Skeletal muscle cell (primary cell): ENCODE measurements around the gene SESN1.

Experiments used
- DNase-seq: peaks from one replicate; pipeline ENCODE4 v3.0.0-alpha.2; 2010; ENCODE audit warnings: low read depth
- H3K4me3 ChIP-seq: 2 replicates; pipeline ENCODE4 v1.5.1; 2011; ENCODE audit warnings: low read depth, mild to moderate bottlenecking, control low read depth, low read length, moderate library complexity

Gene SESN1

DNA sequence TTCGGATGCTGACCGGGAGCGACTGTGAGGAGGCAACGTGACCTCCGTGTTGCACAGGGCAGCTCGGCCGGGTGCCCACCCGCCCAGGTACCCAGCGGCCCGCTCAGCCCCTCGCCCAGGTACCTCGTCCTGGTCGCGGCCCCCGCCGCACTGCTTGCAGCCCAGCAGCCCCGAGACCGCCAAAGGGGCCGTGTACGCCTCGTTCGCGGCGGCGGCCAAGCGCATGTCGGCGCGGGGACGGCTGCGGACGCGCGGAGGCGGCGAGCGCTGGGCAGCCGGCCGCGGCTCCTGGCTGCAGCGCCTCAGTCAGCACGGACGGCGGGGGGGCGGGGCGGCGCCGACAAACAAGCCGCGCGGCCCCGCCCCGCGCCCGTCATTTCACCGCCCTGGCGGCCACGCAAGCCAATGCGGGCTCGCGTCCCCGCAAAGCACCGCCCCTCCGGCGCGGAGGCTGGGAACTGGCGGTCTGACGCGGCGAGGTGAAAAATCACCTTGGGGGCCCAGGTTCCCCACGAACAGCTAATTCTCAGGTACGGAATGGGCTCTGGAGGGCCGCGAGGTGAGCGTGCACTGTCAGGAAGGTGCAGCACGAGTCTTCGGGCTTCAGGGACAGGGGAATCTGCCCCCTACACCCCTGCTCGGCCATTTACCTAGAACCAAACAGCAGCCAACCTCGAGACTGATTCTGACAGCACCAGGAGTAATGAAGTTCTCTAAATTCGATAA, 85.2 kb downstream of the SESN1 start:
- DNase-seq = peak; percentile 54
- H3K4me3 ChIP-seq = peak overlapping the region; percentile 83

DNA sequence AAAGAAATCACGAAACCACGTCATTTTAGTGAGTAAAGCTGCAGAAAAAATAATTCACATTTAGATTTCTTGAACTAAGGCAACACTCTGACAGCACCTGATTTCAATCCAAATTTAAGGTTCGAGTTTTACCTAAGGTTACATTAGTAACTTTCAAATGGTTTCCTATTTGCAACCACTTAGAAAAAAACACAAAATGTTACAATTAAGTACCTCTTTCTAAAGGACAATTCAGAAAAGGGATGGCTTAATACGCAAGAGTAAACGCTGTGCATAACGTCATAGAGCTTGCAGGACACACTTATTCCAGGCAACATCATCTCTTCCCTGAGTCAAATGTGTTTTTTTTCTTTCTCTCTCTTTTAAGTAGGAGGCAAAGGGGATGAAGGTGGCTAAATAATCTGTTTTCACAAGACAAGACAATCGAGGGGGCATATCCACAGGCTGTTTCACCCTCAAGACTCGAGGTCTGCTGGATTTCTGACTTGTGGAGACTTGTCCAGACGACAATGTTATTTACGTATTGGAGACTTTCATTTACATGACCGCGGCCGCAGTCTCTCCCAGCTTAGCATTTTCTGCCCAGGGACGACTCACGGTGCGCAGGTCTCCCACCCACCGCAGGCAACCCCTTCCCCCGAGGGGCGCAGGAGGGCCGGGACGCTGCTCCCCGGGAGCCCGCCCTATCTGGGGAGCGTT, 86.0 kb downstream of the SESN1 start:
- peak overlapping the region; percentile 83 for H3K4me3 ChIP-seq
- DNase-seq = no peak

DNA sequence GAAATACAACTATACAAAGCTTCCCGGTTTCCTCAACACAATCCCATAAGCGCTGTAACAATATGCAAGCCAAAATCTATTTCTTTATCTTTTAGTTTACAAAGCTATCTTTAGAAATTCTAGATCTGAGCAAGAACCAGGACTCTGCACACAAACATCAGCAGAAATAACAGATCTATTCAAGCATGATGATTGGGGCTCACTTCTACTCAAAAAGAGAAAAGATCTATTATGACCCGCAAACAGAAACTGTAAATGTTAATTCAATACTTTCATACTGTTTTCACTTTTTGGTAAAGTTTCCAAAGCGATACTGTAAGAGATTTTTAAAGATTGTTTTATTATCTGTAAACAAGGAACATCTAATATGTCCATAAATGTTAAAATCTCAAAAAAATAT, 86.6 kb downstream of the SESN1 start:
- H3K4me3 ChIP-seq = peak overlapping the region; percentile 83
- no peak for DNase-seq

DNA sequence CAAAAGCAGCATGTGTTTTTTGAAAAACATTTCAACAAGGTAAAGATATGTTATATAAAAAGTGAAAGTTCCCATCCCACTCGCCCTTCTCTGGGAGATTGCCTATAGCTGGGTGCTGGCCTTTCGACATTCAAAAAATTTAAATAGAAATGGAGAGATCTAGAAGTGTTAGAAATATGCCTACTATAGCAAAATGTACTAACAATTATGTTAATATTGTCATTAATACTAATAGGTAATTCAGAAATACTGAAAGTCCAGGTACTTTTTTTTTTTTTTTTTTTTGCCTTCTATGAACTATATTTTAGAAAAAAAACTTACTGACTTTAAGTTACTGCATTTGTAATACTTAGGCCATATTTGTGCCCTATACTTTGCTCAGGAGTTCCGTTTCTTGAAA, 87.1 kb downstream of the SESN1 start:
- peak overlapping the region; percentile 83 for H3K4me3 ChIP-seq
- DNase-seq = no peak

DNA sequence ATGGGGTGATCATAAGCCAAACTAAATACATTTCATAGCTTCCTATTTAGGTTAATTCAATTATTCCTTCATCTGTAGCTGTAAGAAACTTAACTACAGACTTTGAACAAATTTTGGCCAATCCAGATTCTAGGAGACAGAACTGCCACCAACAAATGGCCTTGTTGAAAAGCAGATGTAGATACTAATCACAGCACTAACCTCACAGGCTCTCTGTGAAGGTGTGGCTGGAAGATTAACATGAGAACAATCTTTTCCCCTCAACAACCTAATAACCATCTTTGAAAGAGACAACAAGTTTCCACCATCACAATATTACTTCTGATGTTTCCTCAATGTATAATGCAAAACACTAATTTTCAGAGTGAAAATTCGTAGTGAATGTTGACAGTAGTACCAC, 87.8 kb downstream of the SESN1 start:
- no peak overlapping the region for H3K4me3 ChIP-seq
- no peak for DNase-seq

DNA sequence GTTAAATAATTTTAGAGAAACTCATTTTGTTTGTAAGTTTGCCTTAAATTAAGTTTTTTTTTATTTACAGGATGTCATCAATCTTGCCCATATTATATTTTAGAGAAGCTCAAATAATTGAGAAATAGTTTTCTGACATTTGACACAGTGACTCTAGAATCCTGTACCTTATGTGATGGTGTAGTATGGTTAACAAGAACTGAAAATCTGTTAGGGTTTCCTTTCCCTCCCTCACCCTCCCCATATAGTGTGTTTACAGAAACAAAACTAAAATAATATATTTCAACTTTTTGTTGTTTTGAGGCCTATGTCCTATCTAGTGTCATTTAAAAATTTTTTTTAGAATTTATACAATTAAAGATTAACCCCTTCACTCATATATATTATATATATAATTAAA, 91.8 kb downstream of the SESN1 start:
- no peak for DNase-seq
- H3K4me3 ChIP-seq = no peak overlapping the region

DNA sequence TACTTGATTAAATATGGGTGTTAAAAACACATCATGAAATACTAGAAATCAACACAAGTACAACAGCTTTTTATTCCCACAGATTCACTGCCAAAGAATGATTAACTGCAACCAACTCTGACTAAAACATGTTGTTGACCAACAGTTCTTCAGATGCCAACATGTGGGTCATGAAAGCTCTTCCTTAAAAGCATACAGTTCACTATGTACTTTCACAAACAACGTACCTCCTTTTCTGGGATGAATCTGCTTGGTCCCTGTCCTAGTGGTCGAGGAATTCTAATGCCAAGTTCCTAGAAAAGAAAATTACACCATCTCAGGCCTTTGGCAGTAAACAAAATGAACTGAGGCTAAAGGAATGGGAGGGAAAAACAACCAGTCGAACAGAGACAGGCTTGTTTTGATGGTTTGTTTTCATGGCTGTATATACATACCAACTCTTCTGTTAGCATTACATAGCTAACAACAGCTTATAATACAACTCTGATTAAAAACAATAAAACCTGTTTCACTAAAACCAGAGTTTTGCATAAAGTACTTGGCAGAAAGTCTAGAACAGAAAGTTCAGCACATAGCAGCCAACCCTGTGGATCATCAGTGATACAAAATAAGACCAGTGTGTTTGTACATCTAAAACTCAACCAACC, 92.5 kb downstream of the SESN1 start:
- peak; percentile 82 for DNase-seq
- H3K4me3 ChIP-seq = no peak overlapping the region

DNA sequence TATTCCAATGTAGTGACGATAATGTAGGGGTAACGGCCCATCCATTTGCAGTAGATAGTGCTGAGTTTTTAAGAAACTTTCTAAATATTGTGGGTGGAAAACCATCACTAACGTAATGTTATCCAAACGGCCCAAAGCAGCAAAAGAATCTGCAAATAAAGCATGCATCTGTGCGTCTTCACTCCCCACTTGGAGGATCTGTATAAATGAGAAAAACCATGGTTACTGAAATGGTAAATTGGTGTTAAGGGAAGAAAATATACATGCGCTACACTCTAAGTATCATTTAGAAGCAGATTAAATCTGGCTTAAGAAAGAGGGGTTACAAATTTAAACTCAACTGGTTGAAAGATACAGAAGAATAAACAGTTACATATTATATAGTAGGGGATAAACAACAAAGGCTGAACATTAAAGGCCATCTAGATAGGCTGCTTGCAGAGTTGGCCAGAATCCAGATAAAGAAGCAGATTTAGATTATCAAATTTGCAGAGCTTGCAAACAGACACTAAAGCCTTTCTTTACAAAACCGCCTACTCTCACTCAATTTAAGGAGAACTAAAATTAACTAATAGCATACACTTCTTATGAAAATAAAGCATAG, 93.3 kb downstream of the SESN1 start:
- no peak overlapping the region for H3K4me3 ChIP-seq
- no peak for DNase-seq

DNA sequence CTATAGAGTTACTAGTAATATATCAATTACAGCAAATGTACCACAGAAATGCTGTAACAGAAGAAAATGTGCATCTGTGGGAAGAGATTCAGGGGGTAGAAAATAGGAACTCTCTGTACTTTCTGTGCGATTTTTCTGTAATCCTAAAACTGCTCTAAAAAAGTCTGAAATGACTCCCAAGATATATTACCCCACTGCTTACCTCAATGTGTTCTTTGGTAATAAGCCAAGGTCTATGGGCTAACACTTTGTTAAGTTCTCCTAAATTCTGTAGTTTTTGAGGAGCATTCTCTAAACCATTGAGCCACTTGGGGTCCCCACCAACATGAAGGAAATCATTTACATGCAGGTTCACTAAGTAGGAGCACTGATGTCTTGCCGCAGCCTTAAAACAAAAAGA, 94.4 kb downstream of the SESN1 start:
- no peak for DNase-seq

DNA sequence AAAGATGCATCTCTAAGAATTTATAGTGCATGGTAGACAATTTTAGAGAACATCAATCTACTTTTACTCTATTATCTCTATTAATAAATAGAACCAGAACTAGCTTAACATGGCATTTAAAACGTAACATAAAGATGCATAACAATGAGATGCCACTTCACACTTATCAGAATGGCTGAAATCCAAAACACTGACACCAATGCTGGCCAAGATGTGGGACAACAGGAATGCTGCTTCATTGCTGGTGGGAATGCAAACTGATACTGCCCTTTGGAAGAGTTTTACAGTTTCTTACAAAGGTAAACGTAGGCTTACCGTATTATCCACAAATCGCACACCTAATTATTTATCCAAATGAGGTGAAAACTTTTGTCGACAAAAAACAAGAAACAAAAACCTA, 95.2 kb downstream of the SESN1 start:
- H3K4me3 ChIP-seq = no peak overlapping the region
- DNase-seq = no peak

More for the DNA sequence above, 94.4 kb downstream of the SESN1 start:
- no peak overlapping the region for H3K4me3 ChIP-seq

DNA sequence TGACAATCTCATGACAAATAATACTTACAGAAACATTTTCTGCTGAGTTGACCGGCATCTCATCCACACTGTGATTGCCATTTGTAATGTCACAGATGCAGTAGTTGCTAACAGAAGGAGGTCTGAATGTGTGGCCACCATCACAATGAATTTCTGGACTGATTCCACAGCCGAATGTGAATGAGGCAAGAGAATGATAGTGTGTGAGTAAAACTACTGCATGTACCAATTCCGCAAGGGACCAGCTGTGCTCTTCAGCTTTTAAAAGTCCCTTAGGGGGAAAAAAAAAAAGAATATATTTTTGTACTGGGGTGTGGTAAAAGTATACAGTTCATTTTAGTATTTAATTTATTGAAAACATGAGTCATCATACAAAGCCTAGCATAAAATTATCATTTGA, 96.2 kb downstream of the SESN1 start:
- DNase-seq = no peak
- H3K4me3 ChIP-seq = no peak overlapping the region

DNA sequence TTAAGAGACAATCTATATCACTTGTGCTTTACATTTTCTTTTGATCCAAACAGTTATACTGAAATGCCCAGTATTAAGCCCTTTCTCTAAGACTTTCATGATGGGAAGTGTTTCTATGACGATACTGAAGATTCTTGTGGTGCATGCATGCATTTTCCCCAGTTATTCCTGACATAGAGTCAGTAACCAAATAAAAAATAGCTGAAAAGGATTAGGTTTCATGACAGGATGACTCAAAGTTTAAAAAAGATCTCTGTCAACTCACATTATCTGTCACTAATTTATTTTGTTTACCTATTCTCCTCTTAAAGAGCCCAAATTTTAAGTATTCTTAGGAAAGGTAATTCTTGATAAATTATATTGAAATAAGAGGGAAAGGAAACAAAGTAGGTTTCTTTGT, 98.4 kb downstream of the SESN1 start:
- DNase-seq = no peak

DNA sequence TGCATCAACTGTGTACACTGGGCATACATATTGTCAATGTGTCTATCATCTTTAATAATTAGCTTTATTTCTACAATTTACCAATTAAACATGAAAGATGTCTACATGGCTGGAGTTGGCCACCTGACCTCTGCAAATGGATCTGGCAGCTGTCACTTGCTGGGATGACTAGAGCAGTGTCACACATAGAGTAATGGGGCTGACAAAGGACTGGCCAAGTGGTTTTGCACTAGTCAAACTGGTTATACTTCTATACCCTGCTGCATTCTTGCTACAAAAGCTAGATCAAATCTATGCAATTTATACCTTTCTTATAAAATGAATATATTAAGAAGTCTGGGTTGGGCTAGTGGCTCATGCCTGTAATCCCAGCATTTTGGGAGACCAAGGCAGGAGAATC, 99.3 kb downstream of the SESN1 start:
- DNase-seq = no peak
- H3K4me3 ChIP-seq = no peak overlapping the region

More for the DNA sequence above, 98.4 kb downstream of the SESN1 start:
- H3K4me3 ChIP-seq = no peak overlapping the region

DNA sequence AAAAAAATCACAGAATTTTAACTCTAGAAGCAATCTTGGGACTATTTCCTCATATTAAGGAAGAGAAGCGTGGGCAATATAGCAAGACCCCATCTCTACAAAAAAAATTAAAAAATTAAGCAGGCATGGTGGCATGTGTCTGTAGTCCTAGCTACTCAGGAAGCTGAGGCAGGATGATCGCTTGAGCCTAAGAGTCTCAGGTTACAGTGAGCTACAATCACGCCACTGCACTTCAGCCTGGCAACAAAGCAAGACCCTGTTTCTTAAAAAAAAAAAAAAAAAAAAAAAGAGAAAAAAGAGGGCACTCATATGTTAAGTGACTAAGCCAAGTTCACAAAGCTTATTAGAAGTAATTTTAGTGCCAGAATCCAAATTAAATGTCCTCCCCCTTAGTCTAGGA, 100.8 kb downstream of the SESN1 start:
- DNase-seq = no peak

DNA sequence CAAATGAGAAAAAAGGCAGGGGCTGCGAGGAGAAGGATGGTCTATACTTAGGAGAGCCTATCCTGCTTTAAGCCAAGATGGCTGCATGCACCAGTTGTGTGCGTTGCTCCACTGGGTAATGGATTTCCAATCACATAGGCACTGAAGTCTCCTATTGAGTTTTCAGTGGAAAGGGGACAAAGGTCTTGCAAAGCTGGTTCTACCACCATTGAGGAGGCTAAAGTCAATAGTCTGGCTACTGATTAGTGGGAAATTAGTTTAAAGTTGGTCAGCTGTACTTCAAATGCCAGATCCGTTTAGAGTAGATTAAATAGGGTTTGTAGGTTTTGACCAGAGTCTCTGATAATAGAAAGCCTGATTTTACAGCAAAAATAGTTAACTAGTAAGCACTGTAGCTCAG, 104.9 kb downstream of the SESN1 start:
- H3K4me3 ChIP-seq = no peak overlapping the region
- no peak for DNase-seq

More for the DNA sequence above, 100.8 kb downstream of the SESN1 start:
- H3K4me3 ChIP-seq = no peak overlapping the region

DNA sequence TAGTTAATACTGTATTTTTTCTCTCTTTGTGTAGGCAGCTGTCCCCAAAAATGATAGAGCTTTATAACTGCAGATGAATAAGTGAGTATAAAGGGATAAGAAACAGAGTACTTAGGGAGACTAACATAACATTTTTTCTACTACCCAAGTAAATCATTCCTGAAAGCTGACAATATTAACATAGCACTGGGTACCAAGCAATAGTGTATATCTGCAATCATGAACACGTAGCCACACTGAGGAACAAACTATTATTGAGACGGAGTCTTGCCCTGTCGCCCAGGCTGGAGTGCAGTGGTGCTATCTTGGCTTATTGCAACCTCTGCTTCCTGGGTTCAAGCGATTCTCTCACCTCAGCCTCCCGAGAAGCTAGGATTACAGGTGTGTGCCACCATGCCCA, 105.9 kb downstream of the SESN1 start:
- H3K4me3 ChIP-seq = no peak overlapping the region
- no peak for DNase-seq

DNA sequence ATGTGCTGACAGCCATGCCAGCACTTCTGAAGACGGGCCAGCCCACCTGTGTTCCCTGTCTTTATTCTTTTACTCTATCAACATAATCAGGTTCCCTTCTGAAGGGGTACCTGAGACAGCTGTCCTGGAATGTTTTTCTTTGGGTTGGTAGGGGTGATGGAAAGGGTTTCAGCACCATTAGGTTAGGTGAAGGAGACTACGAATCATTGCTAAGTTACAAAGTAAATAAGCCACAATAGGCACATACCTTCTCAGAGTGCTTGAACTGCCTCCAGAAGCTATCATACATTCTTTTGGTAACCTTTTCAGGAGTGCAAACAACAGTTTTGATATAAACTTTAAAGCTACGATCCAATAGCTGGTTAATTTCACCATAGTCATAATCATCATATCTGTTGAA, 106.3 kb downstream of the SESN1 start:
- H3K4me3 ChIP-seq = no peak overlapping the region
- no peak for DNase-seq

DNA sequence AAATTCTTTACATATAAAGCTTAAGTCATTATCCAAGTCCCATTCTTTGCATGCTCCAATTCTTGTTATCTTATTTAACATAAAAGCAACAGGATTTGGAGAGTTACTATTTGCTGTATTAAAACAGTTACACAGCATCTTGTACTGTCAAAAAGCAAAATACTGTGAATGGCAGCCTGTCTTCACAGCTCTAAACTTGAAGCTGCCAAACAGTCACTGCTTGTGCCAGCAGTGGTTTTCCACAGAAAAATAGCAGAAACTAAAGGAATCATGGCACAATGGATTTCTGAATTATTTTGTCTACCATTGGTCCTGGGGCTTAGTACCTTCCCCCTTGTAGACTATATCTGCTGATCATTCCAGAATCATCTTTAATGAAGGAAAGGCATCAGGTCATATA, 107.5 kb downstream of the SESN1 start:
- no peak for DNase-seq
- no peak overlapping the region for H3K4me3 ChIP-seq

DNA sequence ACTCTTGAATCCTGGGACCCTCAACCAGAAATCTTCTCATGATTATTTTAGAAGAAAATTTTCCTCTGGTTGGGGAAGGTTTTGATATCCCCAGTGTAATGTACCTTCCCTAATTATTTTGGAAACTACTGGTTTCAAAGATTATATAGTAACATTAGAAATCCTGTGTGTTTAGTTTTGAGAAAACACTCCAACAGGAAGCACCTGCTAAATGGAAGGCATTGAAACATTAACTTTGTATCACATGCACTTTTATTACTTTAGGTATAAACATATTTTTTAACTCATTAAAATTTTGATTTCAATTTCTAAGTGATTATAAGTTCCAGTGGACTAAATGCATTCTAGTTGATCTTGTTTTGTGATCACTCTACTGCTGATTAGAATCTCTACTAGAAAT, 109.3 kb downstream of the SESN1 start:
- no peak overlapping the region for H3K4me3 ChIP-seq
- no peak for DNase-seq

DNA sequence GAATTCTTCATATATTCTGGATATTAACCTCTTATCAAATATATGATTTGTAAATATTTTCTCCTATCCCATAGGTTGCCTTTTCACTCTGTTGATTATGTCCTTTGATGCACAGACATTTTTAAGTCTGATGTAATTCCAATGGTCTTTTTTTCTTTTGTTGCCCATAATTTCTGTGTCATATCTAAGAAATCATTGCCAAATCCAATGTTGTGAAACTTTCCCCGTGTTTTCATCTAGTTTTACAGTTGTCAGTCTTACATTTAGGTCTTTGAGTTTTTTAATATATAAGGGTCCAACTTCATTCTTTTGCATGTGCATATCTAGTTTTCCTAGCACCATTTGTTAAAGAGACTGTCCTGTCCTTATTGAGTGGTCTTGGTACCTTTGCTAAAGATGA, 111.5 kb downstream of the SESN1 start:
- DNase-seq = no peak
- H3K4me3 ChIP-seq = no peak overlapping the region
